Adipose tissue (tissue), 3 donors: ENCODE measurements around the gene ALOXE3. TPM values are rescaled to one million over a fixed set of nuclear protein-coding genes. Genes with fewer than 3 reads are reported as not detected.

Source experiments
- H3K27ac ChIP-seq: one replicate; pipeline ENCODE4 v1.5.1; 2013; ENCODE audit warnings: low read depth, low read length
- WGBS, 3 donors: extraction: QIAGEN DNeasy Blood & Tissue Kit; methylation state at CpG; one replicate each; pipeline ENCODE4 v1.1.7; 2013; 5-methylcytosine and 5-hydroxymethylcytosine counted together
- polyA plus RNA-seq, 3 donors: library from polyadenylated mRNA; stranded (reverse); fragments of 200-250 nt; gene quantifications; one replicate each; pipeline ENCODE4 v1.2.3, GENCODE V29; 2013
- donor health status: healthy with polysubstance abuse.
- donor health status: Bipolar disorder and iron deficiency.
- donor health status: healthy.

The ALOXE3 gene
- polyA plus RNA-seq, 3 donors: 0.01 to 0.18 TPM; not detected in 1

- no peak overlapping the region for H3K27ac ChIP-seq
- 93 to 98% (median 95%) methylated on average over 4 of the region's 4 CpGs for WGBS, 3 donors
Observed at GRCh38 chr17:8047769-8048110, 70.6 kb downstream of the ALOXE3 start.

- 79 to 82% (median 81%) methylated on average over 24 of the region's 24 CpGs for WGBS, 3 donors
- no peak overlapping the region for H3K27ac ChIP-seq
Observed at GRCh38 chr17:8046929-8047768, 71.2 kb downstream of the ALOXE3 start.

GRCh38 chr17:8046306-8046928 lies 71.9 kb downstream of the ALOXE3 start:
- H3K27ac ChIP-seq: no peak overlapping the region
- 84 to 89% (median 85%) methylated on average over 11 of the region's 11 CpGs for WGBS, 3 donors

Other genes with a start within 250 kb of the ALOXE3 start
- gene CHD3, start 229.7 kb downstream of the ALOXE3 start, polyA plus RNA-seq: 100 to 1,000 TPM in 1 of 3 donors, 10 to 100 TPM in 2; 38.4 to 169 (median 39.4) TPM
- 1 to 10 TPM; 1.9 to 2.2 (median 2.0) TPM for gene RNF227, start 202.2 kb downstream of the ALOXE3 start, polyA plus RNA-seq
- 1 to 10 TPM in 2 of 3 donors, under 1 TPM in 1; 0.77 to 1.9 (median 1.7) TPM for gene KCNAB3, start 188.7 kb downstream of the ALOXE3 start, polyA plus RNA-seq
- gene TRAPPC1, start 186.6 kb downstream of the ALOXE3 start, polyA plus RNA-seq: 100 to 1,000 TPM in 1 of 3 donors, 10 to 100 TPM in 2; 51.1 to 132 (median 89.0) TPM
- 10 to 100 TPM; 10.8 to 28.0 (median 15.7) TPM for gene CNTROB, start 186.3 kb downstream of the ALOXE3 start, polyA plus RNA-seq
- gene GUCY2D, start 115.9 kb downstream of the ALOXE3 start, polyA plus RNA-seq: under 1 TPM; 0.04 to 0.15 (median 0.11) TPM
- 1 to 10 TPM in 2 of 3 donors, under 1 TPM in 1; 0.71 to 1.2 (median 1.0) TPM for gene ALOX15B, start 79.5 kb downstream of the ALOXE3 start, polyA plus RNA-seq
- under 1 TPM in 1 of 3 donors, not detected in 2; 0.79 TPM for gene ALOX12B, start 30.8 kb downstream of the ALOXE3 start, polyA plus RNA-seq
- gene HES7, start 5.6 kb upstream of the ALOXE3 start, polyA plus RNA-seq: under 1 TPM in 2 of 3 donors, not detected in 1; 0.03 to 0.16 TPM
- 100 to 1,000 TPM in 2 of 3 donors, 10 to 100 TPM in 1; 89.7 to 239 (median 142) TPM for gene PER1, start 33.9 kb upstream of the ALOXE3 start, polyA plus RNA-seq
- gene VAMP2, start 44.4 kb upstream of the ALOXE3 start, polyA plus RNA-seq: 10 to 100 TPM; 36.0 to 52.6 (median 49.6) TPM
- 10 to 100 TPM in 1 of 3 donors, 1 to 10 TPM in 2; 4.5 to 12.1 (median 8.6) TPM for gene TMEM107, start 57.9 kb upstream of the ALOXE3 start, polyA plus RNA-seq
- gene BORCS6, start 71.7 kb upstream of the ALOXE3 start, polyA plus RNA-seq: 10 to 100 TPM in 1 of 3 donors, 1 to 10 TPM in 2; 3.3 to 13.9 (median 5.2) TPM
- gene AURKB, start 92.1 kb upstream of the ALOXE3 start, polyA plus RNA-seq: 1 to 10 TPM in 1 of 3 donors, under 1 TPM in 2; 0.52 to 2.5 (median 0.56) TPM
- gene CTC1, start 129.5 kb upstream of the ALOXE3 start, polyA plus RNA-seq: 10 to 100 TPM; 10.3 to 19.8 (median 12.1) TPM
- 10 to 100 TPM in 1 of 3 donors, 1 to 10 TPM in 2; 8.2 to 20.7 (median 9.3) TPM for gene PFAS, start 130.8 kb upstream of the ALOXE3 start, polyA plus RNA-seq
- gene RANGRF, start 170.2 kb upstream of the ALOXE3 start, polyA plus RNA-seq: 10 to 100 TPM; 19.1 to 36.4 (median 32.4) TPM
- 1 to 10 TPM; 2.9 to 5.7 (median 3.9) TPM for gene SLC25A35, start 176.9 kb upstream of the ALOXE3 start, polyA plus RNA-seq
- gene ARHGEF15, start 191.7 kb upstream of the ALOXE3 start, polyA plus RNA-seq: 10 to 100 TPM in 2 of 3 donors, 1 to 10 TPM in 1; 3.2 to 66.0 (median 54.8) TPM
- not detected for gene ODF4, start 221.3 kb upstream of the ALOXE3 start, polyA plus RNA-seq